Spleen (tissue), 7 donors: Measurements from ENCODE around the gene ANKS1B.

Experiments used
- CTCF ChIP-seq, 11 experiments: fragments of 200-600 bp in 7 of 11; fragments of 450-650 bp in 4 of 11; sonication (generic) in 4 of 11; IDR thresholded peaks in 8 of 11; conservative IDR thresholded peaks in 3 of 11; 1 replicate in 7 of 11; 2 replicates in 4 of 11; pipeline versions ENCODE4 v1.4.0 to v1.8.0; 2016 to 2021; ENCODE audit warnings: antibody characterized with exemption in 11 of 11, inconsistent platforms in 4 of 11, mild to moderate bottlenecking in 1 of 11
- POLR2A ChIP-seq, 3 donors: fragments of 450-650 bp; IDR thresholded peaks; one replicate each; pipeline ENCODE4 v1.5.1; 2017; ENCODE audit warnings: antibody characterized with exemption in 3 of 3, mild to moderate bottlenecking in 1 of 3
- donor health status: DM: no; HTN: no; CAD: no; lungs with moderate emphysema.
- donor health status: DM: no; HTN: no; CAD: no.
- donor health status: DM: no; HTN: no; CAD: no.

- no peak for TF ChIP-seq POLR2A (IDR thresholded peaks at IDR 0.05)
- TF ChIP-seq CTCF (IDR thresholded peaks at IDR 0.05 in 8 of 11, conservative IDR thresholded peaks at IDR 0.05 in 3 of 11) = no peak
Measured at GRCh38 chr12:100024974-100025555, 40.3 kb upstream of the ANKS1B start.
